Measurements from ENCODE around the gene LIPE.

Gene LIPE

DNA sequence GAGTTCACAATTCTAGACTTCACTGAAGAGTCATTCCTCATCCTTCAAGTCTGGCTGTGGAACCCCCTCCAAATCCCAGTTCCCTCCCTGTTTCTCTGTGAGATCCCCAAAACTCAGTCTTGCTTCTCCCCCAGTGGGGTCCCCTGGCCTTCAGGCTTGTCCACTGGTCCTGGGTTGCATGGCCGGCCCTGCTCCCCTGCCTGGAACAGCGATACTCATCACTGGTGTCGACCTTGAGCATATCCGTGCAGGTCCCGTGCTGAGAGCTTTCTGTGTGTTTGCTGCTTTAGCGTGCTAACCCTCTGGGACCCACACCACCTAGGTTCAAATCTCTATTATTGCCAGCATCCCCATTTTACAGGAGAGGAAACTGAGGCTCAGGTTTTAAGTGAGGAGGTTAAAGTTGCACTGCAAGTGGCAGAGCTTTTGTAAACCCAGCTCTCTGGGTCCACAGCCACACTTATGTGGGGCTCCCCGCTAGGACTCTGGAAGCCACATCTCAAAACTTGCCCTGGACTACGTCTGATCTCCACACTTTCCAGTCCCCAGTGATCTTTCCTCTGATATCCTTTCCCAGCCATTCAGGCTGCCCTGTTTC, 15.5 kb downstream of the LIPE start:
- no peak for DNase-seq

DNA sequence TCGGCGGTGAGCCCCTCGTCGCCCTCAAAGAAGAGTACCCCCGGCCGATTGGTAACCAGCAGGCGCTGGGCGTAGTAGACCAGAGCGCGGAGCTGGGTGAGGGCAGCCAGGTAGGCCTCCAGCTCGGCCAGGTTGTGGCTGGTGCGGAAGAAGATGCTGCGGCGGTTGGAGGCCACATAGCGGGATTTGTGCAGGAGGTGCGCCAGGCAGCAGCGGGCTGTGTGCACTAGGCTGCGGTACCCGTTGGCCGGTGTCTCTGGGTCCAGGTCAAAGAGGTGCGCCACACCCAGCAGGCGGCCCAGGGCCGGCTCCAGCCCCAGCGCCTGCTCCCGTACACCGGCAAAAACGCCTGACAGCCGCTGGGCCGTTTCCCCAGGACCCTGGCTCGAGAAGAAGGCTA, 16.8 kb downstream of the LIPE start:
- DNase-seq = no peak

DNA sequence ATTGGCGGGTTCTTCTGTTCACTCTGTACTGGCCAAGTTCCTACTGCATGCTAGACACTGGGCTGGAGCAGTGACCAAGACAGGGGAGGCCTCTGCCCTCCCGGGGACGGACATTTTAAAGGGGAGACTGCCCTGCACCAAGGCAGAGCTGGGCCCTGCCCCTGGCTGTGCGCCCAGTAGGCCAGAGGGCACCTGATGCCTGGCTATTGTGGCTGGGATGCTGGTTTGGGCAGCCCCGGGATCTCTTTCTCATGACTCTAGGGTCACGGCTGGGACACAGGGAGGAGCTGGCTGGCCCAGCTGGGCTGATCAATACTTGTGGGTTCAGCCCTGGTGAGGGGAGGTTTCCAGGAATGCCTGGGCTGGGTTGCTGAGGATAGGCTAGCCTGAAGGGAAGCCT, 17.7 kb downstream of the LIPE start:
- no peak for DNase-seq

DNA sequence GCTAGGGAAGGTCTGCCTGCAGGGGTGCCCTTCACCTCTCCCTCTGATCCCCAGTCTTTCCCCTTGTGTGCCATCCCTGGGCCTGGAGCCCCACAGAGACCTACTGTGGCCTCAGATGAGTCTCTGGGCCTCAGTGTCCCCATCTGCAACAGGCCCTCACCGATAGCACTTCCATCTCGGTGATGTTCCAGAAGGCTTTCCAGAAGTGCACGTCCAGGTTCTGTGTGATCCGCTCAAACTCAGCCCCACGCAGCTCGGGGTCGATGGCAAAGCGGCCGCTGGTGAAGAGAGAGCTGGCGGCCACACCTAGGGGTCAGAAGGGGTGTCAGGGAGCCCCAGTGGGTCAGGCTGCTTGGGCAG, 19.4 kb downstream of the LIPE start:
- no peak for DNase-seq

DNA sequence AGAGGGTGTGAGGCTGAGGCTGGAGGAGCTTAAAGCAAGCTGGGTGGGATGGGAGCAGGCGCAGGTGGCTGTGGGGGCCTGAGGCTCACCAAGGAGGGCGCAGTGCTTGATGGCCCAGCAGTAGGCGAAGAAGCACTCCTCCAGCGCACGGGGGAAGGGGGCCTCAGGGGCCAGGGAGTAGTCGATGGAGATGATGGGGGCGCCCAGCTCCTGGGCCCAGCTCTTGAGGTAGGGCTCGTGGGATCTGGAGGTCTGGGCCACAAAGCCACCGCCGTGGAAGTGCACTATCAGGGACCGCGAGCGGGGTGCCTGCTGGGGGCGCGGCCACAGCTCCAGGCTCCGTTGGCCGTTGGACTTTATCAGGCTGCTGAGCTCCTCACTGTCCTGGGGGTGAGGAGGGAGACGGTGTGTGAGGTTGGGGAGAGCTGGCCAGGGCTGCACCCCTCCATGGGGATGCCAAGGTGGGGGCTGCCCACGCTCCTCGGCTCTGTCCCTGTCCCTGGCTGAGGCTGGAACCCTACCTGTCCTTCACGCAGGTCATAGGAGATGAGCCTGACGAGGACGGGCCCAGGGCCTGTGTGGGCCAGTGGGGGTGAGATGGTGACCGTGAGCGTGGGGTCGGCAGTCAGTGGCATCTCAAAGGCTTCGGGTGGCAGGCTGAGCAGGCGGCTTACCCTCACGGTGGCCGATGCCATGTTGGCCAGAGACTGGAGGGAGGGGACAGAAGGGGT, 19.9 kb downstream of the LIPE start:
- DNase-seq = no peak

DNA sequence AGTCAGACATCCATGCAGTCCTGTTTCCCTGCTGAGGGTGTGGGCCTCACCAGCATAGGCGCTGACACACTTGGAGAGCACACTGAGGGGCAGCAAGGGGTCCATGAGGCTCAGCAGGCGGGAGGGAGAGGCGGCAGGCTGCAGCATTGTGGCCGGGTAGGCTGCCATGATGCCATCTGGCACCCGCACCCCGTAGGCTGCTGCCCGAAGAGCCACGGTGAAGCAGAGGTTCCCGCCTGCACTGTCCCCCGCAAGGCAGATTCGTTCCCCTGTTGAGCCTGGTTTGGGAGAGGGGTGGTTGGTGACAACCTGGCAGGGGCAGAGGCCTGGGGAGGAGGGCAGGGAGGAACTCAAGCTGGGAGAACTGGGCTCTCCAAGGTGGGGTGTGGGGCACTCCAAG, 21.1 kb downstream of the LIPE start:
- no peak for DNase-seq

DNA sequence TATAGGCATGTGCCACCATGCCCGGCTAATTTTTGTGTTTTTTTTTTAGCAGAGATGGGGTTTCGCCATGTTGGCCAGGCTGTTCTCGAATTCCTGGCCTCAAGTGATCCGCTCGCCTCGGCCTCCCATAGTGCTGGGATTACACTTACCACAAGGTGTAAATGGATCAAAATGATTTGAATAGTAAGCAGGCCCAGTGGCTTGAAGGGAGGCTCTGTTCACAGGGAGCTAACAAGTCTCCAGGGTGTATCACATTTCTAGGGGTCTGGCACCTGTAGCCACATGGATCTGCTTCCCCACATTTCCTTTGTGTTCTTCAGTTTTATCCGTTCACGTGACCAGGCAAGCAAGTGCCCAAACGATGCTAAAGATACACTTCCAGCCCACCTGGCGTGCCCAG, 23.6 kb downstream of the LIPE start:
- peak; percentile 28 for DNase-seq

DNA sequence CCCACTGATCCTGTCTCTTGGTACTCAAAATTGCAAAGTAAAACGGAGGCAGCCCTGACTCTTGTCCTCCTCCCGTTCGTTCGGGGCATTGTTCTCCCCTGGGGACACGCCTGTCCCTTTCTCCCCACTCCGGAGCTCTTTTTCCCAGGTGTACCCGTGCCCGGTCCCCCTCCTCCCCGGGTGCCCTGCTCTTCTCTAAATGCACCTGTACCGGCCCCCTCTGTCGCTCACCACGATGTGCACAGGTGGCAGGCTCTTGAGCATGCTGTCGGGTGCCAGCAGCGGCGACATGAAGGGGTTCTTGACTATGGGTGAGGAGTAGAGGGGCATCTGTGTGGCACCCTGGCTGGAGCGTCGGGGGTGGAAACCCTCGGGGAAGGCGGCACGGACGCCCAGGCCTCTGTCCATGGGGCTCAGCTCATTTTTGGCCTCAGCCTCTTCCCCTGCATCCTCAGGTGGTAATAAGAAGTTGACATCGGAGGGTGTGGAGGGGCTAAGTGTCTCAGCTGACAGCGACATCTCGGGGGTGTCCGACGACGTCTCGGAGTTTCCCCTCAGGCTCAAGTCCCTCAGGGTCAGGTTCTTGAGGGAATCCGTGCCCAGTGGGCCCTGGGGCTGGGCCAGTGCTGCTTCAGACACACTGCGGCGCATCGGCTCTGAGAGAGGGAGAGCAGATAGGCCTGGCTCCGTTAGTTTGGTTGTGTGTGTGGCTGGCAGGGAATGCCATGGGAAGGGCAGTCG, 24.6 kb downstream of the LIPE start:
- DNase-seq = no peak

DNA sequence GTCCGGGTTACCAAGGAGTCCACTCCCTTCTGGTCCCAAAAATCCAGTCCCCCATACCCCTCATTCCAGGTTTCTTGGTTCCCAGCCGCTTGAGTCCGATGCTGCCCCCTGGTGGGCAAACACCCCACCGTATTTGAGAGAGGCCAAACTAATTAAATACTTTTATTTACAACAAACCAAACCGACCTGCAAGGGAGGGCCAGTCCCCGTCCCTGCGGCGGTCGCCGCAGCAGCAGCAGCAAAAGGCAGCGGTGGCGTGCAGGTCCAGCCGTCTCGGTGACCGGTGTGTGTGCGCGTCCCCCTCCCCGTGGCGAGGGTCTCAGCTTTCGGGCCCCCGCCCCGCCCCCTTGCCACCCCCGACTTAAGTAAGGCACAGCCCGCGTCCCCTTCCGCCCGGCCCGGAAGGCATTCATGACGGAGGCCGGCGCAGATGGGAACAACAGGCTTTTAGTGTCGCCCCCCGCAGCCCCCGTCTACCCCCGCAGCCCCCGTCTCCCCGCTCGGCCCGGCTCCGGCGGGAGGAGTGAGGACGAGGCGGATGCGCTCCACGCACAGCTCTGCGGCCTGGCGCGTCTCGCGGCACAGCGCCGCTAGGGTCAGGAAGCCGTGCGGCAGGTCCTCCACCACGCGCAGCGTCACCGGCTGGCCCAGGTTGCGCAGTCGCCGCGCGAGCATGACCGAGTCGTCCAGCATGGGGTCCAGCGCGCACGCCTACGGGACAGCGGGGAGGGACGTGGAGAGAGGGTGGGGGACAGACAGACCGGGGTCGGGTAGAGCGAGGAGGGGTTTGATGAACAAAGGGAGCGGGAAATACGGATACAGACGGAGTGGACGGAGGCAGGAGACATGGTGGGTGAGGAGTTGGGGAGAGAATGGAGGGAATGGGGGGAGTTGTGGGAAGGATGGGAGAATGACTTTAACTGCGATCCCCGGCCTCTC, 25.6 kb downstream of the LIPE start:
- DNase-seq = peak; percentile 37

DNA sequence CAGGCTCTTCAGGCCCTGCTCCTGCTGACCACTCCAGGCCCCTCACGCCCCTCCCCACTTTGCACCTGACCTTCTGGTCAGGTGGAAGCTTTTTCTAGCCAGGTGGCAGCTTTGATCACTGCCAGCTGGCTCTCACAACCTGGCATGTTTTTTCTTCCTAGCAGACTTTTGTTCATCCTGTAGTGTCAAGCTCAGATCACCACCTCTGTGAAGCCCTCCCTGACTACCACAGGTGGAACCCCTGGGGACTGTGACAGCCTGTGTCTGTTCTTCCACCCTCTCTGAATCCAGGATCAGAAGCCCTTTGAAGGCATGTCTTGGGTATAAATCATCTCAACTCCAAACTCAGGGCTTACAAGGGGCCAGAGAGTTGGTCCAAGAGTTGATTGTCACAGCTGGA, 26.8 kb downstream of the LIPE start:
- no peak for DNase-seq

DNA sequence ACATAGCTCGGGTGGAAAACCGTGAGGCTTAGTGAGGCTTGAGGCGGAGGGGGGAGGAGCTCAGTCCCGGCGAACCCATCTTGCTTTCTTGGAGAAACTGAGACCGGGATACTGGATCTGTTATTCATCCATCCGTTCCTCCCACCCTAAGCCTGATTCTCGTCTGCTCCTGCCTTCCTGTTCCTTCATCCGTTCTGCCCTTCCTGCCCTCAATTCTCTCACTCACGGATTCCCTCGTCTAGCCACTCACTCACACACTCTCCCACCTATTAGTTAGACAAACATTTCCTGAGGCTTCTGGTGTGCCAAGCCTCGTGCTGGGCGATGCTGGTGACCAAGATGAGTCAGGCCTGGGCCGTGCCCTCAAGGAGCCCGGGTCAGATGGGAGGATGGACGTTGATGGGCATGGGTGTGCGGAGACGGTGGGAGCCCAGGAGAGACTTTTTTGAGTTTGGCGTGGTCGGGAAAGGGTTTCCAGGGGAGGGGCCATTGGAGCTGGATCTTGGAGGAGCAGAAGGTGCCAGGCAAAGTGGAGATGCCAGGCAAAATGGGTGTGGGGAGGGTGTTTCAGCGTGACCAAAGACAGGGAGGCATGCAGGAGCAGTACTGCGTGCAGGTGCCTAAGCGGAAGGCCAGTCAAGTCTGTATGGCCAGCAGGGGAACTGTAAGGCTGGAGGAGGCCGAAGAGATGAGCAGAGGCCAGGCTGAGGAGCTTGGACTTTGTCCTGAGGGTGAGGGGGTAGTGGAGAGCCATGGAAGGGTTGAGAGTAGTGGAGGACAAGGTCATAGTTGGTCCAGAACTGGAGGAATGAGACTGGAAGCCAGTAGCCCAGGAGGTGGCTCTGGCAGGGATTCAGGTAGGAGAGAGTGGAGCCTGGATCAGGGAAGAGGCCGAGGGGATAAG, 29.7 kb downstream of the LIPE start:
- no peak for DNase-seq

DNA sequence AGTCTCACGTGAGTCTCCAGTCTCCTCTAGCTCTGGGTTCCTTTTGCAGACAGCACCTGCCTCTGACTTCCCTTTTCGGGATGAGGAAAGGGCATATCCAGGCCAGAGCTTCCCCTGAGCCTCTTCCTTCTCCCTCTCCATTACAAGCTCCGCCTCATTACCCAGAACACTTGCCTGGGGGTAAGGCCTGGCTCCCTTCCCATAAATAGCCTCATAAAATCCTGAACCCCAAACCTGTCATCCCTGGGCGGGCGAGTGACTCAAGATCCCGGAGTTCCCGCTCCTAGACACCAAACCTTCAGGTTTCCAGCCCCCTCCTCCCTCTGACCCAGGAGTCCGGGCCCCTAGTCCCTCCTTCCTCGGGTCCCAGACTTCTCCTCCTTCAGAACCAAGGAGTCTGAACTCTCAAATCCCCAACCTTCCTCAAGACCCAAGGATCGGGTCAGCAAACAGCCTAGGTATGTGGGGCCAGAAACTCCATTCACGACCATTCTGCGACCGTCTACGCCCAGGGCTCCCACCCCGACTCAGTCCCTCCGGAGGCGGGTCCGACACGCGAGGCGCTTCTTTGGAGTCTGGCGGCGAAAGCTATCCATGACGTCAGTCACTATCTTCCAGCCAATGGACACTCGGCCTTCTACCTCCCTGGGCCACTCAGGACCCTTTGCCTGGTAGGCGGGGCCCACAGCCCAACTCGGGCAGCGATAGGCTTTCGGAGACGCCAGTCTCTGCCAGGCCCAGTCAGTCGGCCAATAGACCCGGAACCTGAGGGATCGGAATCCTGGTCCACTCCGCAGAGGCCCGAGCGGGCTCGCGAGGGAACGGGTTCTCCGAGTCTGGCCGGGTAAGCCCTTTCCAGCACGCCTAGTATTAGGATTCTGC, 30.6 kb downstream of the LIPE start:
- DNase-seq = peak; percentile 80

DNA sequence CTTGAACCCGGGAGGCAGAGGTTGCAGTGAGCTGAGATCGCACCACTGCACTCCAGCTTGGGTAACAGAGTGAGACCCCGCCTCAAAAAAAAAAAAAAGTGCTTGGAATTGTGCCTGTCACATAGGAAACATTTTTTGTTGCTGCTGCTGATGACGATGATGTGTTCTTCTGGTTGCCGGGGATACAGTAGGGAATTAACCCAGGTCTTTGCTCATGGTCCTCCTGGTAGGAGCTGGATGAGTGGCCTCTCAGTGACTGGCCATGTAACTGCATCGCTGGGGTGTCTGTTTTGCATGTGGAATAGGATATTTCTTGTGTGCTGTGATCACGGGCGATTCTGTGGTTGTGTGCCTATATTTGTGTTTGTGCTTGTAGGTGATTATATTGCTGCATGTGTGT, 32.4 kb downstream of the LIPE start:
- DNase-seq = no peak

DNA sequence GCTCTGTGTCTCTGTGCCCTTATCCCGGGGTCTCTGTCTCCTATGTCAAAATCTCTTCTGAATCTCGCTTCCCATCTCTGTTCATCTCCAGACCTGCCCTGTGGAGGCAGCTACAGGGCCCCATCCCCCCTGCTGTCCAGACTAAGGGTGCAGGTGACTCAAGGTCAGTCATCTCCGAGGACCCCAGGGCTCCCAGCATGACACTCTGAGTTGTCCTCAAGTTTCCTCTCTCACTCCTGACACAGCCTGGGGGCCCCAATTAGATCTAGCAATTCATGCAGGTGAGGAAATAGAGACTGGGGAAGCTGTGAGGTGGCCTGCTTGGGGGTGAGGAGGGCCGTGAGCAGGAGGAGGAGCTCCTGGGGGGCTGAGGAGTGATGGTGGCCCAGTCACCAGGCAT, 35.0 kb downstream of the LIPE start:
- DNase-seq = no peak

DNA sequence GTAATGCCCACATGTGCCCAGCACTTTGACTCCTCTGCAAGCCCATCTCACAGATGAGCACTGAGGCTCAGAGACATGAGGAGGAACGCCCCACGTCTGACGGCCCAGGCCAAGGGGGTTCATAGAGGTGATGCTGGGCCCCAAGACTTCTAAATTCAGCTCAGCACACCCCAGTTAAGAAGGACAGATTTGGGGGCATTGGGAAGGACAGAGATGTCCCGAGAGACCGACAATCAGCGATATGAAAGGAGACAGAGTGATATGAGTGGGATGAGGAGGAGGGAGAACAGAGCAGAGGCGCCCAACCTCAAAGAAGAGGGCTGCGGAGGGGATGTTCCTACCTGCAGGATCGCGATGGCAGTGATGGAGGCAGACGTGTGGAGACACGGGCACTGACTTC, 37.3 kb downstream of the LIPE start, which contains the start of gene CNFN:
Gene CNFN, minus strand, starts transcription at position 399 of the 400 bp plus-strand sequence. CDS start 1,260 bp downstream, outside the sequence.
- no peak for DNase-seq

DNA sequence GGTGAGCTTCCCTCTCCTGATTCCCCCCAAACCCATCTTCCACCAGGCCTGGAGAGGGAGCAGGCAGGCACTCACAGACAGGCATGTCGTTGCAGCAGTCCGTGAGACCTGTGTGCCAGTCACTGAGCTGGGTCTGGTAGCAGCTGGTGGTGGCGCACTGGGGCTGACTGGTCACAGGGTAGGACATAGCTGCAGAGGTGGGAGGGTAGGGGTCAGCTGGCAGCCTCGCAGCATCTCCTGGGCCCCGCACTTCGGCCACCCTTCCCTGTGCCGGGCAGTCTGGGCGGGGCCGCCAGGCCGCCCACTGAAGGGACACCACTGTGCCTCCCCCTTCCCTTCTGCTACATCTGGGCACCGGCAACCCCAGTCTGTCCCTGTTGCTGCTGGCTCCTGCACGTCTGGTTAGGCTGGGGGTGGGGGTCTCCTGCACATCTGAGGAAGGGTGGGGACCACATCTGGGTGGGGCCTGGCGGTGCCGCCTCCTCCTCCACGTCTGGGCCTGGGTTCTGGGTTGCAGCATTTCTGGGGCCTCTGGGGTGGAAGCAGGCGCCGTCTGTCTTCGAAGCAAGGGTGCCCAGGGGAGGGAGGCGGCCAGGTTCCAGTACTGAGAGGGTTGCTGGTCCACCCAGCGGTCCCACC, 38.2 kb downstream of the LIPE start:
- no peak for DNase-seq

DNA sequence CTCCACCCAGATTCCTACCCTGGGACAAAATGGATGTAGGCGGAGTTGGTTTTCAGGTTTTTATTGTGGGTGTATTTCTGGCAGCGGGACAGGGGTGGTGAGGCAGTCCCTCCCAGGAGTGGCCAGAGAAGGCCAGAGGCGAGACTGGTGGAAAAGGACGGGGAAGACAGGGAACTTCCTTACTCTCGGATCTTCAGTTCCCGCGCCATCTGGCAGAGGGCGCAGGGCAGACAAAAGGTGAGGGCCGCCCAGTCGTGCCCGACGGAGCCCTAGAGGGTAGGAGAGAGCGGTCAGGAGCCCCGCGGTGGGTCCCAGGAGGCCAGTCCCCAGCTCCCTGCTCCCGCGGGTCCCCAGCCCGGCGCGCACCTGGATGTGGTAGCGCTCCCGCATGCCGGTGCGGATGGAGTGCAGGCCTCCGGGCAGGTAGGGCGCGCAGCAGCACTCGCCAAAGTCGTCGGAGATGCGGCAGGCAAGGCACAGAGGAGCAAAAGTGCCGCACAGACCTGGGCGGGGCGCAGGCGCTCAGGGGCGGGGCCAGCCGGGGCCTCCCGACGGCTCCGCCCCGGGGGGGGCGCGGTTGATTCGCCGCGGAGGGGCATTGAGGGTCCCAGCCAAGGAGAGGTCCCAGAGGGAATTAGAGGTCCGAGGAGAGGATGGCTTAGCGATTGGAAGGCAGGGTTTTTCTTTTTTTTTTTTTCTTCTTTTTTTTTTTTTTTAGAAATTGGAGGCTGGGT, 40.0 kb downstream of the LIPE start:
- peak; percentile 25 for DNase-seq

DNA sequence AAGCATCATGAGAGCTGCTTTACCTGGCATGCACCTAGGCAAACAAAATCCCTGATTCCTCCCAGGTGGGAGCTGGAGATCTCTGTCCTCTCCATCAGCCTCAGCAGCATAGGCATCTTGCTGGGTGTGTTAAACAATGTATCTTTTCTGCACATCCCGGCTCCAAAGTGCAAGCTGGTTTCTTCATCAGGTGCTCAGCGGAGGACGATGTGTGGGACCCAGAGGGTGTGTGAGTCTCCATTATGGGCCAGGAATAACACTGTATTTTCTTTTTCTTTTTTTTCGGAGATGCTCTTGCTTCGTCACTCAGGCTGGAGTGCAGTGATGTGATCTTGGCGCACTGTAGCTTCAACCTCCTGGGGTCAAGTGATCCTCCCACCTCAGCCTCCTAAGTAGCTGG, 47.0 kb downstream of the LIPE start:
- DNase-seq = no peak
